ENCODE measurements around the gene ESR2.

The ESR2 gene

GRCh38 chr14:64265222-64265621, 28.9 kb downstream of the ESR2 start:
- DNase-seq: no peak

- DNase-seq: no peak
Observed at GRCh38 chr14:64260418-64260817, 33.8 kb downstream of the ESR2 start.

GRCh38 chr14:64255756-64256155, 38.4 kb downstream of the ESR2 start:
- no peak for DNase-seq

- no peak for DNase-seq
Observed at GRCh38 chr14:64253672-64254071, 40.5 kb downstream of the ESR2 start.

GRCh38 chr14:64249363-64249762, 44.8 kb downstream of the ESR2 start:
- DNase-seq: no peak

- no peak for DNase-seq
Observed at GRCh38 chr14:64248689-64249088, 45.5 kb downstream of the ESR2 start.

- DNase-seq: no peak
Observed at GRCh38 chr14:64247195-64247594, 47.0 kb downstream of the ESR2 start.

- no peak for DNase-seq
Observed at GRCh38 chr14:64246688-64247087, 47.5 kb downstream of the ESR2 start.

GRCh38 chr14:64245491-64245890, 48.7 kb downstream of the ESR2 start:
- no peak for DNase-seq

- peak; percentile 26 for DNase-seq
Observed at GRCh38 chr14:64244279-64244678, 49.9 kb downstream of the ESR2 start.

GRCh38 chr14:64238631-64239030, 55.5 kb downstream of the ESR2 start:
- DNase-seq: no peak

- no peak for DNase-seq
Observed at GRCh38 chr14:64238049-64238448, 56.1 kb downstream of the ESR2 start.

- DNase-seq: no peak
Observed at GRCh38 chr14:64235652-64236640, 58.2 kb downstream of the ESR2 start.

GRCh38 chr14:64234877-64235651, 59.1 kb downstream of the ESR2 start:
- peak; percentile 85 for DNase-seq

GRCh38 chr14:64233531-64234190, 60.5 kb downstream of the ESR2 start:
- no peak for DNase-seq

- DNase-seq: no peak
Observed at GRCh38 chr14:64232944-64233343, 61.2 kb downstream of the ESR2 start.

GRCh38 chr14:64232095-64232838, 61.9 kb downstream of the ESR2 start:
- DNase-seq: no peak

- DNase-seq: no peak
Observed at GRCh38 chr14:64229489-64229888, 64.7 kb downstream of the ESR2 start.

GRCh38 chr14:64227856-64228255, 66.3 kb downstream of the ESR2 start:
- no peak for DNase-seq

- no peak for DNase-seq
Observed at GRCh38 chr14:64225151-64225757, 68.9 kb downstream of the ESR2 start.

- no peak for DNase-seq
Observed at GRCh38 chr14:64221391-64222003, 72.7 kb downstream of the ESR2 start.

GRCh38 chr14:64220466-64220865, 73.7 kb downstream of the ESR2 start:
- no peak for DNase-seq
